Measurements from ENCODE around the gene KIAA1217. TPM values are rescaled to one million over a fixed set of nuclear protein-coding genes. Genes with fewer than 3 reads are reported as not detected.

The KIAA1217 gene
- total RNA-seq, 1 experiment from 2014 or later = 23.4 TPM

- no peak for TF ChIP-seq ATF6 (CRISPR knock-in tag; IDR thresholded peaks at IDR 0.05)
- TF ChIP-seq PREB (CRISPR knock-in tag; IDR thresholded peaks at IDR 0.05; ENCODE audit: borderline replicate concordance) = no peak
- TF ChIP-seq NFATC4 (CRISPR knock-in tag; IDR thresholded peaks at IDR 0.05) = no peak
- no peak for TF ChIP-seq FOXP4 (CRISPR knock-in tag; IDR thresholded peaks at IDR 0.05)
- no peak for TF ChIP-seq ARID4B (CRISPR knock-in tag; IDR thresholded peaks at IDR 0.05; ENCODE audit: borderline replicate concordance)
- TF ChIP-seq SP1 (CRISPR knock-in tag; conservative IDR thresholded peaks at IDR 0.05) = no peak
- no peak for TF ChIP-seq CDX4 (CRISPR knock-in tag; IDR thresholded peaks at IDR 0.05; ENCODE audit: borderline replicate concordance)
- no peak for TF ChIP-seq ZNF138 (CRISPR knock-in tag; conservative IDR thresholded peaks at IDR 0.05)
- TF ChIP-seq JUN (CRISPR knock-in tag; IDR thresholded peaks at IDR 0.05) = no peak
- TF ChIP-seq ZNF512 (CRISPR knock-in tag; IDR thresholded peaks at IDR 0.05; ENCODE audit: borderline replicate concordance) = no peak
- no peak for TF ChIP-seq RORB (CRISPR knock-in tag; IDR thresholded peaks at IDR 0.05)
- no peak for TF ChIP-seq HMGA2 (CRISPR knock-in tag; IDR thresholded peaks at IDR 0.05)
These were observed 135.3 kb downstream of the KIAA1217 start (continued) for GRCh38 chr10:24344279-24344678.

- H3K9me3 Mint-ChIP-seq = no peaks in the 10 kb centered on the region
- H3K27ac Mint-ChIP-seq = no peak overlapping the region
- H3K27me3 Mint-ChIP-seq (ENCODE audit: low read depth) = no peaks in the 10 kb centered on the region
- ChIA-PET CTCF (interaction anchor here (0.5 kb wide), 1 partner anchor 129 kb away, joined by 5 read pairs; no protein-coding TSS in a partner anchor), POLR2A (no interaction called here)
- peaks cover 30% of the 10 kb centered on the region for H3K4me1 Mint-ChIP-seq
- ATAC-seq (no peak), DNase-seq (ENCODE audit: low spot score) (no peak)
- no peaks in the 10 kb centered on the region for H3K36me3 Mint-ChIP-seq
- H3K4me3 Mint-ChIP-seq = no peak overlapping the region
- TF ChIP-seq USF2 (CRISPR knock-in tag; IDR thresholded peaks at IDR 0.05) (no peak), HMGA2 (CRISPR knock-in tag; IDR thresholded peaks at IDR 0.05) (no peak), JUN (CRISPR knock-in tag; IDR thresholded peaks at IDR 0.05) (no peak), NR3C1 (CRISPR knock-in tag; conservative IDR thresholded peaks at IDR 0.05; ENCODE audit: low read depth) (no peak), E2F1 (CRISPR knock-in tag; IDR thresholded peaks at IDR 0.05) (no peak), EMX1 (CRISPR knock-in tag; IDR thresholded peaks at IDR 0.05) (no peak), FOXP1 (CRISPR knock-in tag; IDR thresholded peaks at IDR 0.05; ENCODE audit: borderline replicate concordance) (no peak), MAX (CRISPR knock-in tag; IDR thresholded peaks at IDR 0.05) (no peak), ATF3 (CRISPR knock-in tag; conservative IDR thresholded peaks at IDR 0.05) (no peak), ATF1 (CRISPR knock-in tag; IDR thresholded peaks at IDR 0.05) (no peak), RORB (CRISPR knock-in tag; IDR thresholded peaks at IDR 0.05) (no peak)
These were observed 135.9 kb downstream of the KIAA1217 start for GRCh38 chr10:24344695-24345463.
